ENCODE results near the gene RFX4. TPM values are rescaled to one million over a fixed set of nuclear protein-coding genes. Genes with fewer than 3 reads are reported as not detected.
"Not testable (repeated sequence)": the region's sequence is repeated elsewhere in the genome, so short reads cannot be mapped to it uniquely, and the experiment has no call there.

RFX4 gene
- total RNA-seq, 1 experiment from 2014 or later: 0.40 TPM

GRCh38 chr12:106680280-106680679, 97.5 kb downstream of the RFX4 start:
- DNase-seq: no peak
- Histone ChIP-seq H3K36me3 (no peaks in the 10 kb centered on the region), H3K27me3 (no peaks in the 10 kb centered on the region), H3K4me1 (no peaks in the 10 kb centered on the region), H3K27ac (no peak overlapping the region), H3K9me3 (replicated peaks) (no peaks in the 10 kb centered on the region), H3K4me3 (no peak overlapping the region)

- Histone ChIP-seq H3K27me3 (no peaks in the 10 kb centered on the region), H3K4me3 (no peak overlapping the region), H3K4me1 (no peaks in the 10 kb centered on the region), H3K36me3 (no peaks in the 10 kb centered on the region), H3K9me3 (replicated peaks) (no peaks in the 10 kb centered on the region), H3K27ac (no peak overlapping the region)
- DNase-seq: no peak
These were observed 98.4 kb downstream of the RFX4 start for GRCh38 chr12:106681210-106681609.

DNA sequence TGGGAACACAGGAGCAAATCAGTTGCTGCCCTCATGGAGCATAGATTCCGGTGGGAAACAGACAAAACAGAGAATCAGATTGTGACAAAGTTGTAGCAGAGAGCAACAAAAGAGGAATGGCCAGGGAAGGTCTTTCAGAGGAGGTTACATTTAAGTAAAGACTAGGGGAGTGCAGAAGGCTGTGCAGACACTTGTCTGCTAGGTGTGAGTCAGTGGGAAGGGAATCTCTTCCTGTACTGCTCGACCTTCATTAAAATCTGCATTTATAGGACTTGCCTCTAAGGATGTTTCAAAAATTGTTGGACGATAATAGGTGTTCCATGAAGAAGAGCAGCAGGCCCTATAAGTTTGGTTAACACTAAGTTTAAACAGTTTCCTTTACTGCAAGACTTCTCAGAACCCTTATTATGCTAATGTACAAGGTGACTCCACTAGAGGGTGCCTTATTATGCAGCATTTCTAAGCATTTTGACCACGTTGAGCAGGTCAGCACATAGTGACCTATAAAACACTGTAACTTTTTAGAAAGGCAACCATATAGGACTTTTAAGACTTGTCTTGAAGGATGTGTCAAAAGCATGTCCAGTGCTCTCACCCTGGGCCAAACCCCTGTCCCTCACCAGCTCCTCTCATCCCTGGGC, 99.9 kb downstream of the RFX4 start:
- H3K27me3 ChIP-seq: no peaks in the 10 kb centered on the region
- no peaks in the 10 kb centered on the region for H3K36me3 ChIP-seq
- H3K4me1 ChIP-seq: no peaks in the 10 kb centered on the region
- H3K9me3 ChIP-seq (replicated peaks): no peaks in the 10 kb centered on the region
- no peak overlapping the region for H3K27ac ChIP-seq
- no peak overlapping the region for H3K4me3 ChIP-seq
- peak in 1 of 2 experiments; percentile 3 for DNase-seq

DNA sequence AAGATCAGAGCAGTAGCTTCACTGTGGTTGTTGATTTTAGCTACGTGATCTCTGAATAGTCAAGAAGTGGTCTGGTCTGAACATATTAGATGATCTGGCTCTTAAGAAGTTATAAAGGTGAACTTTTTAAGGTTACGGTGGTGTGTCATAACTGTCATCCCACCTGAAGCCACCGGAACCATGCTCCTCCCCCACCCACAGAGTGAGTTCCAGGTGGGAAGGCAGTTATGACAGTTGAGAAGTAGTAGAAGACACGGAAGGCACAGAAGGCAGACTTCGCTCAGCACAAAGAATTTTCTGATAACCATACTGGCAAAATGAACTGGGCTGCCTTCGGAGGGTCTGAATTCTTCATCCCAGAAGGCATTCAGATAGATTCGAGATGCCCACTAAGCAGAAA, 101.7 kb downstream of the RFX4 start:
- no peaks in the 10 kb centered on the region for H3K27me3 ChIP-seq
- H3K4me1 ChIP-seq: no peaks in the 10 kb centered on the region
- H3K36me3 ChIP-seq: no peaks in the 10 kb centered on the region
- DNase-seq: no peak
- H3K9me3 ChIP-seq (replicated peaks): no peaks in the 10 kb centered on the region
- H3K27ac ChIP-seq: no peak overlapping the region
- no peak overlapping the region for H3K4me3 ChIP-seq

DNA sequence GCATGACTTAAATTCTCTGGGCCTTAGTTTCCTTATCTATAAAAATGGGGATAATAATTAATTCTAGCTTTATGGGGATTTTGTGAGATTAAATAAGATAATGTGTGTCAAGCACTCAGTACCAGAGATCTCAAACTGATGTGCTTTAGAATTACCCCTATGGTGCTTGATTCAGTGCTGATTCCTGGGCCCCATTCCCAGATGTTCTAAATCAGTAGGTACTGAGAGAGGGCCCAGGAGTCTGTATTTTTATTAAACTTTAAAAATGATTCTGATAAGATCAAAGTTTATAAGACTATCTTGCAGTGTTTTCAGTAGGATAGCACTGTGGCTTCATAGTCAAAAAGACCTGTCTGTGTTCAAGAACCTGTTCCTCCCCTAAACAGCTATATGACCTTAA, 102.6 kb downstream of the RFX4 start:
- no peaks in the 10 kb centered on the region for H3K27me3 ChIP-seq
- no peaks in the 10 kb centered on the region for H3K4me1 ChIP-seq
- no peak overlapping the region for H3K27ac ChIP-seq
- H3K36me3 ChIP-seq: no peaks in the 10 kb centered on the region
- DNase-seq: no peak
- H3K4me3 ChIP-seq: no peak overlapping the region
- no peaks in the 10 kb centered on the region for H3K9me3 ChIP-seq (replicated peaks)

GRCh38 chr12:106687672-106688071, 104.9 kb downstream of the RFX4 start:
- Histone ChIP-seq H3K36me3 (no peaks in the 10 kb centered on the region), H3K9me3 (replicated peaks) (no peaks in the 10 kb centered on the region), H3K27me3 (no peaks in the 10 kb centered on the region), H3K4me3 (no peak overlapping the region), H3K4me1 (no peaks in the 10 kb centered on the region), H3K27ac (no peak overlapping the region)
- no peak for DNase-seq

- Histone ChIP-seq H3K36me3 (no peaks in the 10 kb centered on the region), H3K27ac (no peak overlapping the region), H3K4me3 (no peak overlapping the region), H3K4me1 (no peaks in the 10 kb centered on the region), H3K27me3 (no peaks in the 10 kb centered on the region), H3K9me3 (replicated peaks) (no peaks in the 10 kb centered on the region)
- no peak for DNase-seq
These were observed 107.9 kb downstream of the RFX4 start for GRCh38 chr12:106690569-106691305.

DNA sequence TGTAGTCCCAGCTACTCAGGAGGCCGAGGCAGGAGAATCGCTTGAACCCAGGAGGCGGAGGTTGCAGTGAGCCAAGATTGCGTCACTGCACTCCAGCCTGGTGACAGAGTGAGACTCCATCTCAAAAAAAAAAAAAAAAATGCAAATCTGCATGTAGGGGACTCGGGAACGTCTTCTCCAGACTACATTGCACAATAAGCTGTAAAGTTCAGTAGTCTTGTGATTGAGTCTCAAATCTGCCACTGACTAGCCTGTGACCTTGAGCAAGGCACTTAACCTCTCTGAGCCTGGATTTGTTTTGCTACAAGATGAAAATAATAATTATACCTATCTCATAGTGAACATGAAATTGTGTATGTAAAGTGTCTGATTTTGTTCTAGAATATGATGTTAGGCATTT, 109.2 kb downstream of the RFX4 start:
- H3K27me3 ChIP-seq; H3K4me3 ChIP-seq; H3K9me3 ChIP-seq (replicated peaks); DNase-seq; H3K36me3 ChIP-seq; H3K27ac ChIP-seq; H3K4me1 ChIP-seq: not testable (repeated sequence)

DNA sequence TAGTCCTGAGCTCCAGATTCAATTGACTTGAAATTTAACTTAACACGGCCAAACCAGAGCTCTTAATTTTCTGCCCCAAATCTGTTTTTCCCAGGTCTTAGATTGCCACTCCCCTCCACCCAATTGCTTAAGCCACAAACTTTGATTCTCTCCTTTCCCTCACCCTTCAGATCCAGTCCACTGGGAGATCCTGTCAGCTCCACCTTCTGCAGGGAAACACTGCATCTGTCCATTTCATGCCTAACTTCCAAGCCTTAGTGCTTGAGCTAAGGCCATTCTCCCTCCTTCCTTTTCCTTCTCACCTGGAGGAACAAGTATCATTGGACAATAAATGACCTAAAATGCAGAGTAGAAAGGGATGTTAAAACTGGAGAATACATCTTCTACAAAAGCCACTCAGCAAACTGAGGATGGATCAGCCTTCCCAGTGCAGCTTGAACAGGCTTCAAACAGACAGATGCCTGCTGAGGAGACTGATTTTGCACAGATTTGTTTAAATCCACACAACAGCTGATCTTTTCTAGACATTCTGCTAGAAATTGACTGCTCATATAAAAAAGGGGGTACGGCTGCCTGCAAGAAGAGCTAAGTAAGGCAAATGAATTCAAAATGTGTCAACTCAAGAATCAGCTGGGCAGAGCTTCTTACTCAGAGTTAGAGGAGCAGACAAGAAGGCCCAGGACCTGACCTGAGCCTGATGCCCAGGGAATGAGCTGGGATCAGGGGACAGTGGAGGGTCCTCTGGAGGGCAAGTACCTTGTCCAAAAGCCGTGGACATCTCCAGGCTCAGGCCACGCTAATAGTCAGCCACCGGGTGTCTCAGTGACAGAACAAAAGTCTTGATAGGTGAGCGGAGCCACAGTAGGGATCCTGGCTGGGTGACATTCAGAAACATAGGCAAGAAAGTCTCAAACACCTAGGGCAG, 110.4 kb downstream of the RFX4 start:
- no peak overlapping the region for H3K27ac ChIP-seq
- no peak overlapping the region for H3K4me3 ChIP-seq
- no peaks in the 10 kb centered on the region for H3K27me3 ChIP-seq
- no peaks in the 10 kb centered on the region for H3K9me3 ChIP-seq (replicated peaks)
- H3K4me1 ChIP-seq: no peaks in the 10 kb centered on the region
- no peak for DNase-seq
- H3K36me3 ChIP-seq: no peaks in the 10 kb centered on the region

GRCh38 chr12:106696071-106696470, 113.3 kb downstream of the RFX4 start:
- no peak overlapping the region for H3K27ac ChIP-seq
- H3K4me1 ChIP-seq: no peaks in the 10 kb centered on the region
- H3K27me3 ChIP-seq: no peaks in the 10 kb centered on the region
- H3K9me3 ChIP-seq (replicated peaks): no peaks in the 10 kb centered on the region
- DNase-seq: no peak
- H3K36me3 ChIP-seq: no peaks in the 10 kb centered on the region
- no peak overlapping the region for H3K4me3 ChIP-seq

DNA sequence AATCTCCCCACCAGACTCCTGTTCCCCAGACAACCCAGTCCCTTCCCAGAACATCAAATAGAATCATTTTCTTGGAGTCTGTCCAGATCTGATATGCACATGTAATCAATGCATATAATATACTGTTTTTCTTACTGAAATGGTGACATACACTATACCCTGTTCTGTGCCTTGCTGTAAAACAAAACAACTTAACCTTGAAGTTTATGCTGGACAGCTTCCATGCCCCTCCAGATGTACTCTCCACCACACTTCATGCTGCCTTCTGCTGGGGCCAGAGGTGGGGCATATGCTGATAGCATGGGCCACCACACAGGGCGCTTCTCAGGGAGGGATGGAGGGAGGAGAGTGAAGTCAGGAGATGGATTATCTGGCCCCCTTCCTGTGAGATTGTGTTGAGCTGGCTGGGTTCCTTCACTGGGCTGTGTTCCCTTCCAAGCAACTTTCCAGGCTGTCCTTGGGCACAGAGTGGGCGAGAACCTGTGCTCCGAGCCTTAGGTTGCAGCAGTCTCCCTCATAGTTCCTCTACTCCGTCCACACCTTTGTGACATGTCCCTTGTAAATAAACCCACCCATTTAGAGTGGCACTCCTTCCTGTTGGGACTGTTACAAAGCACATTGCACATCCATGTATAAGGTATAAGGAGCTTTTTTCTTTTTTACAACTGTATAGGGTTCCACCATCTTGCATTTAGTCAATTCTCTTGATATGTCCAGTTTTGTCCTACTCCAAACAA, 114.0 kb downstream of the RFX4 start:
- DNase-seq: no peak
- no peaks in the 10 kb centered on the region for H3K9me3 ChIP-seq (replicated peaks)

DNA sequence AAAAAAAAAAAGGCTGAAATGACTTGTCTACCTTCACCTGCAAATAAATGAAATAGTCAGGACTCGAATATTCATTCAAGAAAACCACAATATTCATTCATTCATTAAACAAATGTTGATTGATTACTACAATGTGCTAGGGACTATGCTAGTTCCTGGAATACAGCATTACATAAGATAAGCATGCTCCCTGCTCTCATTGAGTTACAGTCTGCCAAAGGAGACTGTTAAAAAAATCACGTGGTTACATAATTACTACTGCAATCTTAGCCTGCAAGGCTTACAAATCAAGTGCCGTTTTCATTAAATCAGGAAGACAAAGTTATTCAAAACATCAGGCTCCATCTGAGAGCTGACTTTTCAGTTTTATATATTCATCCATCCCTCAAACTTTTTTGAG, 121.3 kb downstream of the RFX4 start:
- Histone ChIP-seq H3K27ac (no peak overlapping the region), H3K36me3 (no peaks in the 10 kb centered on the region), H3K9me3 (replicated peaks) (no peaks in the 10 kb centered on the region), H3K4me3 (no peak overlapping the region), H3K27me3 (no peaks in the 10 kb centered on the region), H3K4me1 (no peaks in the 10 kb centered on the region)
- DNase-seq: no peak

More for the DNA sequence above, 114.0 kb downstream of the RFX4 start:
- no peak overlapping the region for H3K4me3 ChIP-seq
- H3K27me3 ChIP-seq: no peaks in the 10 kb centered on the region
- no peaks in the 10 kb centered on the region for H3K36me3 ChIP-seq
- no peak overlapping the region for H3K27ac ChIP-seq
- no peaks in the 10 kb centered on the region for H3K4me1 ChIP-seq

- Histone ChIP-seq H3K27me3 (no peaks in the 10 kb centered on the region), H3K36me3 (no peaks in the 10 kb centered on the region), H3K27ac (no peak overlapping the region), H3K9me3 (replicated peaks) (no peaks in the 10 kb centered on the region), H3K4me1 (no peaks in the 10 kb centered on the region), H3K4me3 (no peak overlapping the region)
- DNase-seq: no peak
These were observed 123.2 kb downstream of the RFX4 start for GRCh38 chr12:106705971-106706370.

- DNase-seq: no peak
- Histone ChIP-seq H3K27me3 (no peaks in the 10 kb centered on the region), H3K27ac (no peak overlapping the region), H3K36me3 (no peaks in the 10 kb centered on the region), H3K9me3 (replicated peaks) (no peaks in the 10 kb centered on the region), H3K4me1 (no peaks in the 10 kb centered on the region), H3K4me3 (no peak overlapping the region)
These were observed 126.3 kb downstream of the RFX4 start for GRCh38 chr12:106709068-106709511.

Data from SJCRH30 (cell line).